Measurements from ENCODE around the gene ZBTB2.
"Not testable (repeated sequence)": the region's sequence is repeated elsewhere in the genome, so short reads cannot be mapped to it uniquely, and the experiment has no call there.

The ZBTB2 gene

GRCh38 chr6:151325075-151326050, 66.0 kb downstream of the ZBTB2 start:
- DNase-seq = no peak

DNA sequence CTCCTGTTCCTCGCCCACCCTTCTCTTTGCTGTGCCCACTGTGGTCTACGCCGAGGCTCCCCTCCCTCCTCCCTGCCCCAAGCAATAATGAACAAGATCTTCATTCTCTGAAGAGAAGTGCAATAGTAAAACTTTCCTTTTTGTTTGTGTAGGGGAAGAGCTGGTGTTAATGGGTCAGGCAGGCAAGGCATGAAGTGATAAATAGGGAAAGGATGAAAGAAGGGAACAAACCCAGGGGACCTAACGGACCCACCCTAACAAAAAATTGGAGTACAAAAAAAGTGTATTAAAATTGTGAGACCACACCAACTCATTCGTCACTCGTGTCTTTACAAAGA, 66.9 kb downstream of the ZBTB2 start:
- no peak for DNase-seq

- DNase-seq = no peak
Measured at GRCh38 chr6:151323791-151324487, 67.4 kb downstream of the ZBTB2 start.

- DNase-seq = no peak
Measured at GRCh38 chr6:151322570-151322969, 68.8 kb downstream of the ZBTB2 start.

- DNase-seq = no peak
Measured at GRCh38 chr6:151321438-151321837, 69.9 kb downstream of the ZBTB2 start.

- DNase-seq = no peak
Measured at GRCh38 chr6:151320140-151320539, 71.2 kb downstream of the ZBTB2 start.

DNA sequence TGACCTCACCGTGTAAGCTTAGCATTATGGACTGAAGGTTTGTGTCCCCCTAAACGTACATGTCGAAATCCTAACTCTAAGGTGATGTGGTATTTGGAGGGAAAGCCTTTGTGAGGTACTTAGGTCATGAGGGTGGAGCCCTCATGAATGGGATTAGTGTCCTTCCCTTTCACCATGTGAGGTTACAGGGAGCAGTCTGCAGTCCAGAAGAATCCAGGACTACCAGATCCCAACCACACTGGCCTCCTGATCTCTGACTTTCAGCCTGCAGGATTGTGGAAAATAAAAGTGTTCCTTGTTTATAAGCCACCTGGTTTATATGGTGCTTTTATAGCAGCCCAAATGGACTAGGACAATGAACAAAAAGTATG, 73.4 kb downstream of the ZBTB2 start:
- no peak for DNase-seq

GRCh38 chr6:151317103-151317994, 74.0 kb downstream of the ZBTB2 start:
- DNase-seq = no peak

DNA sequence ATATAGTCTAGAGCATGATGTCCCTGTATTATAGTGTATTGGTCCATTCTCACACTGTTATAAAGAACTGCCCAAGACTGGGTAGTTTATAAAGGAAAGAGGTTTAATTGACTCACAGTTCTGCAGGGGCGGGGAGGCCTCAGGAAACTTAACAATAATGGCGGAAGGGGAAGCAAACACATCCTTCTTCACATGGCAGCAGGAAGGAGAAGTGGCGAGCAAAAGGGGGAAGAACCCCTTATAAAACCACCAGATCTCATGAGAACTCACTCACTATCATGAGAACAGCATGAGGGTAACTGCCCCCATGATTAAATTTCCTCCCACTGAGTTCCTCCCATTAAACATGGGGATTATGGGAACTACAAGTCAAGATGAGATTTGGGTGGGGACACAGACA, 75.7 kb downstream of the ZBTB2 start:
- DNase-seq = not testable (repeated sequence)
